Trophoblast cell (in vitro differentiated cells and primary cell): ENCODE data around the gene HOXB1.
A peak's percentile ranks its signal among the peaks of the same experiment; 100 is the strongest.

ENCODE experiments used
- DNase-seq, 2 donors: peaks; one replicate each; pipeline ENCODE4 v3.0.0-alpha.2; 2016
- H2AFZ ChIP-seq: 2 replicates; pipeline ENCODE4 v1.6.1; 2013; ENCODE audit warnings: low read length, moderate library complexity, mild to moderate bottlenecking; ENCODE audit not compliant: insufficient read depth, poor library complexity
- H2AK5ac ChIP-seq: 2 replicates; pipeline ENCODE4 v1.6.1; 2013; ENCODE audit warnings: mild to moderate bottlenecking, low read length
- H2BK120ac ChIP-seq: 2 replicates; pipeline ENCODE4 v1.6.1; 2013; ENCODE audit warnings: low read length, mild to moderate bottlenecking, moderate library complexity; ENCODE audit not compliant: insufficient read depth, poor library complexity
- H2BK12ac ChIP-seq: 2 replicates; pipeline ENCODE4 v1.6.1; 2013; ENCODE audit warnings: mild to moderate bottlenecking, low read length, moderate library complexity
- H2BK5ac ChIP-seq: 2 replicates; pipeline ENCODE4 v1.6.1; 2013; ENCODE audit warnings: low read length, low read depth, moderate library complexity, mild to moderate bottlenecking; ENCODE audit not compliant: poor library complexity
- H3K14ac ChIP-seq: 2 replicates; pipeline ENCODE4 v1.6.1; 2013; ENCODE audit warnings: mild to moderate bottlenecking, low read length
- H3K18ac ChIP-seq: 2 replicates; pipeline ENCODE4 v1.6.1; 2013; ENCODE audit warnings: mild to moderate bottlenecking, low read length
- H3K23ac ChIP-seq: 2 replicates; pipeline ENCODE4 v1.6.1; 2013; ENCODE audit warnings: low read length
- H3K27ac ChIP-seq: 2 replicates; pipeline ENCODE4 v1.5.1; 2013; ENCODE audit warnings: low read depth, mild to moderate bottlenecking, inconsistent platforms, low read length, moderate library complexity
- H3K27me3 ChIP-seq: 2 replicates; pipeline ENCODE4 v1.6.1; 2013; ENCODE audit warnings: inconsistent platforms, mild to moderate bottlenecking, low read length, moderate library complexity; ENCODE audit not compliant: insufficient read depth
- H3K36me3 ChIP-seq, 2 experiments: 1 replicate in 1 of 2; 2 replicates in 1 of 2; pipeline ENCODE4 v1.6.1; 2013; ENCODE audit warnings: low read length in 2 of 2, mild to moderate bottlenecking in 2 of 2, moderate library complexity in 1 of 2; ENCODE audit not compliant: insufficient read depth in 2 of 2, control insufficient read depth in 1 of 2
- H3K4ac ChIP-seq: 2 replicates; pipeline ENCODE4 v1.6.1; 2013; ENCODE audit warnings: low read depth, mild to moderate bottlenecking, low read length, moderate library complexity
- H3K4me1 ChIP-seq, 2 experiments: 1 replicate in 1 of 2; 2 replicates in 1 of 2; pipeline ENCODE4 v1.6.1; 2013; ENCODE audit warnings: low read length in 2 of 2, mild to moderate bottlenecking in 2 of 2, moderate library complexity in 1 of 2; ENCODE audit not compliant: insufficient read depth in 2 of 2, control insufficient read depth in 1 of 2
- H3K4me2 ChIP-seq: 2 replicates; pipeline ENCODE4 v1.6.1; 2013; ENCODE audit warnings: inconsistent platforms, mild to moderate bottlenecking, low read length, moderate library complexity
- H3K4me3 ChIP-seq: 2 replicates; pipeline ENCODE4 v1.5.1; 2013; ENCODE audit warnings: mild to moderate bottlenecking, low read depth, low read length, inconsistent platforms
- H3K79me1 ChIP-seq: one replicate; pipeline ENCODE4 v1.6.1; 2013; ENCODE audit warnings: low read length
- H3K79me2 ChIP-seq: 2 replicates; pipeline ENCODE4 v1.6.1; 2013; ENCODE audit warnings: low read length, mild to moderate bottlenecking; ENCODE audit not compliant: control insufficient read depth, insufficient read depth, poor library complexity
- H3K9ac ChIP-seq: 2 replicates; pipeline ENCODE4 v1.6.1; 2013; ENCODE audit warnings: mild to moderate bottlenecking, low read length
- H3K9me3 ChIP-seq: 2 replicates; pipeline ENCODE4 v1.6.1; 2013; ENCODE audit warnings: low read depth, mild to moderate bottlenecking, control low read depth, inconsistent platforms, low read length; ENCODE audit not compliant: insufficient read depth
- H4K12ac ChIP-seq: 2 replicates; pipeline ENCODE4 v1.6.1; 2013; ENCODE audit warnings: low read depth, mild to moderate bottlenecking, low read length, moderate library complexity
- H4K8ac ChIP-seq: 2 replicates; pipeline ENCODE4 v1.6.1; 2013; ENCODE audit warnings: low read depth, mild to moderate bottlenecking, low read length, moderate library complexity
- H4K91ac ChIP-seq: one replicate; pipeline ENCODE4 v1.6.1; 2013; ENCODE audit warnings: low read depth, mild to moderate bottlenecking, low read length, moderate library complexity
- WGBS: extraction: QIAGEN DNeasy Blood & Tissue Kit; methylation state at CpG from one replicate; pipeline ENCODE4 v1.1.7; 2013; ENCODE audit warnings: missing lambda C conversion rate; ENCODE audit not compliant: insufficient read length, insufficient coverage; ENCODE audit errors: extremely low coverage; 5-methylcytosine and 5-hydroxymethylcytosine counted together

HOXB1 gene

DNA sequence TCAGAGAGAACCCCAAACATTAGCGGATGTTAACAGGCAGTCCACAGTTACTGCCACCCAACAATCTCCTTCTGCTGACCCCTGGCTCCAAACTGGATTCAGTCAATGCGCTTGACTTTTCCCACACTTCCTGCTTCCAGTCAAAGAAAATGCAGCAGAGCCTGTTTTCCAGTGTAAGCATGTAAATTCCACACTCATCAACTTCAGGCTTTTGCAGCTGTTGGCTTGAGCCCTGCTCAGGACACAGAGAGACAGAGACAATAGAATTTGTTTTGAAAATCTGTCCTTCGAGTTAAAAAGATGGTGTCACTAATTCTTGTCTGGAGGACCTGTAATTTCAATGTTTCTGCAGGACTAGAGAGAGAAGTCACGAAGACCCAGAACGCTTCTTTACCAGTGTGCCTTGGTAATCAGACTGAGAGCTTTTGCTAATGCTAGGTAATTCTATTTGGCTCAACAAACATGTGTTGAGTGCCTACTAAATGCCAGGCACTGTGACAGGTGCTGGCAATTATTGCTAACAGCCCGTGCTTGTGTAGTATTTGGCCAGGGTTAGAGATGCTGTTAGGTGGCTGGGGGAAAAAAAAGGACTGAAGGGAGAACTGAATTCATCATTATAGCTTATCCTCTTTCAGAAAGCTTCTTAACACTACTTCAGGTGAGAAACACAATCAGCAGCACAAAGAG, 32.5 kb downstream of the HOXB1 start:
- no CpG with 5 or more reads among the region's 6 CpGs for WGBS
- no peaks in the 10 kb centered on the region for H3K27me3 ChIP-seq

DNA sequence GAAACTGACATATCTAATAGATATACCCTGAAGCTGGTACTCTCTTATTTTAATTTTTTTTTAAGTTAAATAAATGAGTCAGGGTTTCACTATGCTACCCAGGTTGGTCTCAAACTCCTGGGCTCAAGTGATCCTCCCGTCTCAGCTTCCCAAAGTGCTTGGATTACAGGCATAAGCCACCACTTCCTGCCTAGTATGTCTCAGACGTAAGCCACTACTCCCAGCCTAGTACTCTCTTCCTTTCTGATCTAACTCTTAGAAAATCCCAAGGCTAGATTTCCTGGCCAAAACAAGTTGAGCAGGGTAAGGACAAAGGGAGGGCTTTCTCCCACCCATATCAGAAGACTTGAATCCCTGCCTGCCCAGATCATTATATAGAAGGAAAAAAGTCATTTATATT, 33.7 kb downstream of the HOXB1 start:
- peak overlapping the region; percentile 59 for H3K27ac ChIP-seq
- H3K23ac ChIP-seq: no peak overlapping the region
- H3K27me3 ChIP-seq: no peaks in the 10 kb centered on the region
- H3K18ac ChIP-seq: no peak overlapping the region
- H2BK12ac ChIP-seq: peak overlapping the region; percentile 8
- H2BK120ac ChIP-seq: no peak overlapping the region
- H3K79me2 ChIP-seq: peaks cover 8% of the 10 kb centered on the region
- no peak overlapping the region for H3K4me3 ChIP-seq
- H2AFZ ChIP-seq: no peak overlapping the region
- H3K4ac ChIP-seq: no peak overlapping the region
- no peak overlapping the region for H2AK5ac ChIP-seq
- peaks cover 42 to 48% of the 10 kb centered on the region in 2 experiments for H3K4me1 ChIP-seq
- H4K12ac ChIP-seq: no peak overlapping the region
- H2BK5ac ChIP-seq: peak overlapping the region; percentile 7
- WGBS: no CpG with 5 or more reads among the region's 2 CpGs
- H3K4me2 ChIP-seq: no peak overlapping the region
- no peak overlapping the region for H3K9ac ChIP-seq
- no peaks in the 10 kb centered on the region for H3K9me3 ChIP-seq
- no peak overlapping the region for H4K8ac ChIP-seq
- H3K14ac ChIP-seq: no peak overlapping the region
- DNase-seq: peak; percentile 28 to 33
- H3K36me3 ChIP-seq: peaks cover 0 to 2% of the 10 kb centered on the region in 2 experiments
- H4K91ac ChIP-seq: no peak overlapping the region
- H3K79me1 ChIP-seq: peaks cover 40% of the 10 kb centered on the region

More for the DNA sequence above, 32.5 kb downstream of the HOXB1 start:
- H2BK5ac ChIP-seq: peak overlapping the region; percentile 95
- H4K91ac ChIP-seq: peak overlapping the region; percentile 65
- peak overlapping the region; percentile 4 for H3K14ac ChIP-seq
- H2BK120ac ChIP-seq: peak overlapping the region; percentile 55
- H4K8ac ChIP-seq: no peak overlapping the region
- H2AFZ ChIP-seq: no peak overlapping the region
- no peak overlapping the region for H3K23ac ChIP-seq
- peak; percentile 80 to 89 for DNase-seq
- H3K9me3 ChIP-seq: no peaks in the 10 kb centered on the region
- peaks cover 0 to 2% of the 10 kb centered on the region in 2 experiments for H3K36me3 ChIP-seq
- H4K12ac ChIP-seq: no peak overlapping the region
- no peak overlapping the region for H2AK5ac ChIP-seq
- peak overlapping the region; percentile 75 for H2BK12ac ChIP-seq
- H3K79me2 ChIP-seq: peaks cover 3% of the 10 kb centered on the region
- H3K4me1 ChIP-seq: peaks cover 36 to 41% of the 10 kb centered on the region in 2 experiments
- peak overlapping the region; percentile 97 for H3K27ac ChIP-seq
- peaks cover 41% of the 10 kb centered on the region for H3K79me1 ChIP-seq
- no peak overlapping the region for H3K18ac ChIP-seq
- H3K9ac ChIP-seq: no peak overlapping the region
- peak overlapping the region; percentile 61 for H3K4me2 ChIP-seq
- H3K4me3 ChIP-seq: no peak overlapping the region
- H3K4ac ChIP-seq: no peak overlapping the region

DNA sequence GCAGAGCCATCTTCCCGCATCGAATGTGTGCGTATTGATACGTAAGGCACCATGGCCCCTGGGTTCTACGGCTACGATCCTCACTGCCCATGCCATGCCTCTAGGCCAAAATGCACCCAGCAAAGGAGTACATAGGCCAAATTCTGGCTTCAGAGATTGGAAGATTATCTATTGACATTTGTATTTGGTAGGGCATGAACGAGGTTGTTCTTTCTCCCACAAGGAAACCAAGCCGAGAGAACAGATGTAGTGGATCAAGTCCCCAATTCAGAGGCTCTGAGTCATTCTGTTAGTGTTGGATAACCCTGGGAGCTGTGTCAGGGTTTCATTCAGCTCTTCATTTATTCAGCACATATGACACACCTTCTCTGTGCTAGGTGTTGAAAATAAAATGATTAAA, 36.5 kb downstream of the HOXB1 start:
- no peak overlapping the region for H4K12ac ChIP-seq
- no peak overlapping the region for H3K23ac ChIP-seq
- H3K79me1 ChIP-seq: peaks cover 27% of the 10 kb centered on the region
- no peak overlapping the region for H2BK120ac ChIP-seq
- no peak overlapping the region for H3K14ac ChIP-seq
- H4K91ac ChIP-seq: no peak overlapping the region
- DNase-seq: no peak
- H3K9me3 ChIP-seq: no peaks in the 10 kb centered on the region
- no peak overlapping the region for H3K4ac ChIP-seq
- H2BK12ac ChIP-seq: no peak overlapping the region
- H3K36me3 ChIP-seq: peaks cover 0 to 2% of the 10 kb centered on the region in 2 experiments
- H3K4me3 ChIP-seq: peak overlapping the region; percentile 2
- WGBS: no CpG with 5 or more reads among the region's 8 CpGs
- H3K4me1 ChIP-seq: peaks cover 24 to 32% of the 10 kb centered on the region in 2 experiments
- no peak overlapping the region for H3K9ac ChIP-seq
- no peak overlapping the region for H4K8ac ChIP-seq
- H2AK5ac ChIP-seq: no peak overlapping the region
- H3K18ac ChIP-seq: no peak overlapping the region
- H3K27ac ChIP-seq: no peak overlapping the region
- H3K79me2 ChIP-seq: peaks cover 8% of the 10 kb centered on the region
- H3K27me3 ChIP-seq: no peaks in the 10 kb centered on the region
- H3K4me2 ChIP-seq: no peak overlapping the region
- no peak overlapping the region for H2AFZ ChIP-seq
- H2BK5ac ChIP-seq: no peak overlapping the region

DNA sequence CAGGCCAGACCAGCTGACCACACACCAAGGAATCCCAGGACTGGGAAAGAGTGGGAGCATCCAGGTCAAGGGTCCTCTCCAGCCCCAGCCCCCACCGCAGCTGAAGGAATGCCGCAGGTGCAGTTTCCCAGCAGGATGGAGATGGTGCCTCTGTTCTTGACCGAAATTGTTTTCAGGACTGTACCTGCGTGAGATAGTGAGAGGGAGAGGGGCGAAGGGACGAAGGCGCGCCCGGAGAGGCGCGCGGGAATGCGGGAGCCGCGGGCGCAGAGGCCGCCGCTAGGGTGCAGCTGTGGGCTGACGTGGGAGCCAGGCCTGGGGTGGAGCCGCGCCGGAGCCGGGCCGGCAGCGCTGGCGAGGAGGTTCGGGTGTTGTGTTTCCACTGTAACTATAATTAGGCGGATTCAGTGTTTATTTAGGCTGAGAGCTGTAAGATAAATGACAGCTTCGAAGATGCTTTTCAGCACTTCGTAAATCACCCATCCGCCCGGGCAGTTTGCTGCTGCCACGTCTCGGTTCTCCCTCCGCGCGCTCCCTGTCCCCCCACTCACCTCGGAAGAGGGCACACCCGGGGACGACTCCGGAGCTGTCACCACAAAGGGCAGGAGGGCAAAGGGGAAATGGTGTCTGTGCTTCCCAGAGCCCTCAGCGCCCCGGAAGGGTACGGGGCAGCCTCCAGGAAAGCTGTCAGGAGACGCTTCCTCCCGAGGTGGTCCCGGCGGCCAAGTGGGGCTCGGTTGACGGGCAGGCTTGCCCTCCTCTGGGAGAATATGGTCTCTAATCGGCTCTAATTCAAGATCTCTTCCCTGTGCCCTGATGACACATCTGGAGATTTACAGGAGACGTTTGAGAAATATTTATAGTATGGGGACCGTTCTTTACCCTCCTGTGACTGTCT, 38.2 kb downstream of the HOXB1 start:
- Histone ChIP-seq H2BK120ac (peak overlapping the region; percentile 84), H2AFZ (peak overlapping the region; percentile 87), H3K79me2 (peaks cover 8% of the 10 kb centered on the region), H3K27ac (peak overlapping the region; percentile 72), H3K4me1 (peaks cover 20 to 24% of the 10 kb centered on the region in 2 experiments), H2AK5ac (peak overlapping the region; percentile 95), H4K12ac (peak overlapping the region; percentile 71), H4K91ac (peak overlapping the region; percentile 91), H3K9me3 (no peaks in the 10 kb centered on the region), H3K14ac (peak overlapping the region; percentile 86), H2BK12ac (peak overlapping the region; percentile 94), H3K4ac (peak overlapping the region; percentile 71), H3K9ac (peak overlapping the region; percentile 16), H3K23ac (no peak overlapping the region), H4K8ac (peak overlapping the region; percentile 88), H2BK5ac (peak overlapping the region; percentile 49), H3K4me3 (no peak overlapping the region), H3K18ac (peak overlapping the region; percentile 77), H3K36me3 (peaks cover 0 to 2% of the 10 kb centered on the region in 2 experiments), H3K27me3 (no peaks in the 10 kb centered on the region), H3K79me1 (peaks cover 18% of the 10 kb centered on the region), H3K4me2 (peak overlapping the region; percentile 48)
- no CpG with 5 or more reads among the region's 53 CpGs for WGBS
- DNase-seq: peak; percentile 79 to 83
